Body of pancreas (tissue), 4 donors: ENCODE results near the gene SIGLEC11.

Source experiments
- POLR2A ChIP-seq, 3 donors: fragments of 450-650 bp; IDR thresholded peaks; one replicate each; pipeline ENCODE4 v1.6.1; 2016; ENCODE audit warnings: antibody characterized with exemption in 3 of 3, mild to moderate bottlenecking in 2 of 3
- TF ChIP-seq, protein P1 (sequence below), 7 experiments: fragments of 450-650 bp in 4 of 7; fragments of 200-600 bp in 3 of 7; sonication (generic) in 3 of 7; IDR thresholded peaks; one replicate each; pipeline ENCODE4 v1.5.1; 2016 to 2019; ENCODE audit warnings: antibody characterized with exemption in 7 of 7

DNA sequence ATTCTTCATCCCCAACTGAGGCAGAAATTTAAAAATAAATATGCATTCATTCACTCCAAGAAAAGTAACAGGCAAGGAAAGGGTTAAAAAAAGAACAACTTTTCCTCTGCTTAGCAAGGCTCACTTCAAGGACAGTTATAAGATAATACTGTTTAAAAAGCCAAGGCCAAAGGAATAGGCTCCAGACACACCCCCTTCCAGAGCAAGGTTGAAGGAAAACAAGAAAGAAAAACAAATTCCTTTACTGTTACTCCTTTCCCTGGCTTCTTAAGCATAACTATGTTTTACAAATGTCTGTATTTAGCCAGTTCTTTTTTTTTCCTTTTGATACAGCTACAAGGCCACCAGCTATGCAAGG is 8.5 kb downstream of the SIGLEC11 start:
- TF ChIP-seq, protein P1, sequence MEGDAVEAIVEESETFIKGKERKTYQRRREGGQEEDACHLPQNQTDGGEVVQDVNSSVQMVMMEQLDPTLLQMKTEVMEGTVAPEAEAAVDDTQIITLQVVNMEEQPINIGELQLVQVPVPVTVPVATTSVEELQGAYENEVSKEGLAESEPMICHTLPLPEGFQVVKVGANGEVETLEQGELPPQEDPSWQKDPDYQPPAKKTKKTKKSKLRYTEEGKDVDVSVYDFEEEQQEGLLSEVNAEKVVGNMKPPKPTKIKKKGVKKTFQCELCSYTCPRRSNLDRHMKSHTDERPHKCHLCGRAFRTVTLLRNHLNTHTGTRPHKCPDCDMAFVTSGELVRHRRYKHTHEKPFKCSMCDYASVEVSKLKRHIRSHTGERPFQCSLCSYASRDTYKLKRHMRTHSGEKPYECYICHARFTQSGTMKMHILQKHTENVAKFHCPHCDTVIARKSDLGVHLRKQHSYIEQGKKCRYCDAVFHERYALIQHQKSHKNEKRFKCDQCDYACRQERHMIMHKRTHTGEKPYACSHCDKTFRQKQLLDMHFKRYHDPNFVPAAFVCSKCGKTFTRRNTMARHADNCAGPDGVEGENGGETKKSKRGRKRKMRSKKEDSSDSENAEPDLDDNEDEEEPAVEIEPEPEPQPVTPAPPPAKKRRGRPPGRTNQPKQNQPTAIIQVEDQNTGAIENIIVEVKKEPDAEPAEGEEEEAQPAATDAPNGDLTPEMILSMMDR (IDR thresholded peaks at IDR 0.05), result no peak
- TF ChIP-seq POLR2A (IDR thresholded peaks at IDR 0.05), result no peak
